UCSD-AML1 (cell line): ENCODE results near the gene GSTM4.
"Not testable (repeated sequence)": the region's sequence is repeated elsewhere in the genome, so short reads cannot be mapped to it uniquely, and the experiment has no call there.

Experiments used
- DNase-seq: peaks from one replicate; lab custom pipeline; 2025; ENCODE audit not compliant: unreplicated experiment; lab: John Stamatoyannopoulos, UW

GSTM4 gene

DNA sequence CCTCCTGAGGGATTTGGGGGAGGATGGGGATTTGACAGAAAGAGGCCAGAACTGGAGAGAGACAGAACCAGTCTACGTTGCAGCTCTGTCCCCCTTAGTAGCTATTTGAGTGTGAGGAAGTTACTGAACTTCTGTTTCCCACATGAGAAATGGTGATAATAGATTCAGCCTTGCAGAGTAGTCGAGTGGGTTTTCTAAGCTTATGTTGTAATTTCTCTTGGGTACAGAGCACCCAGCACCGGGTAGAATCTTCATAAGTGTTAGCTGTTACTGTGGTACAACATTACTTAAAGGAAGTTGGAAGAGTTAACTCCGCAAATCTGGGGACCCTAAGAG lies 4.8 kb downstream of the GSTM4 start:
- not testable (repeated sequence) for DNase-seq

DNA sequence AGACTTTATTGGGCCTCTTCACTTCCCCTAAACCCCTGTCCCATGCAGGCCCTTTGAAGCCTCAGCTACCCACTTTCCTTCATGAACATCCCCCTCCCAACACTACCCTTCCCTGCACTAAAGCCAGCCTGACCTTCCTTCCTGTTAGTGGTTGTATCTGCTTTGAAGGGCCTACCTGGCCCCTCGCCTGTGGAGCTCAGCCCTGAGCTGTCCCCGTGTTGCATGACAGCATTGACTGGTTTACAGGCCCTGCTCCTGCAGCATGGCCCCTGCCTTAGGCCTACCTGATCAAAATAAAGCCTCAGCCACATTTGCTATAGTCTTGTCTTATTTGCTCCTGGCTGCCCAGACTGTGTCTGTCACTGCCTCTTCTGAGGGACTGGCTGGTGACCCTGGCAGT lies 5.5 kb downstream of the GSTM4 start:
- no peak for DNase-seq

DNA sequence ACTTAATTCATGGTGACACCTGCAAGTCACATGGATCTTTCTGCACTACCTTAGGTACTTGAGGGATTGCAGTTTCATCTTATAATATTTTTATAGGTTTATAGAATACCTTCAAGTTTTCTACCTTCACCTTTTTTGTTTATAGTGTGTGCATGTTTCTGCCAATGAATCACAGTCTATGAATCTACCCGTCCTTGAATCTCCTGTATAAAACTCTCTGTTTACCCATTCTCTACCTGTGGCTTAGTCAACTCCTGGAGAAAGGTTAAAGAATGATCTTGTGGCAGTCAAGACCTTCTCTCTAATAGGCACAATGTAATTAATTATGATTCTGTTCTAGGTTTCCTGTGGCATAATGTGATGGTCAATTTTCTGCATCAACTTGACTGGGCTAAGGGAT lies 8.8 kb downstream of the GSTM4 start:
- DNase-seq: no peak

GRCh38 chr1:109667452-109668122 lies 11.7 kb downstream of the GSTM4 start, which contains the start of gene GSTM2:
GSTM2 (plus strand) TSS chr1:109668057; CDS start chr1:109668116, 59 bp downstream.
- no peak for DNase-seq

DNA sequence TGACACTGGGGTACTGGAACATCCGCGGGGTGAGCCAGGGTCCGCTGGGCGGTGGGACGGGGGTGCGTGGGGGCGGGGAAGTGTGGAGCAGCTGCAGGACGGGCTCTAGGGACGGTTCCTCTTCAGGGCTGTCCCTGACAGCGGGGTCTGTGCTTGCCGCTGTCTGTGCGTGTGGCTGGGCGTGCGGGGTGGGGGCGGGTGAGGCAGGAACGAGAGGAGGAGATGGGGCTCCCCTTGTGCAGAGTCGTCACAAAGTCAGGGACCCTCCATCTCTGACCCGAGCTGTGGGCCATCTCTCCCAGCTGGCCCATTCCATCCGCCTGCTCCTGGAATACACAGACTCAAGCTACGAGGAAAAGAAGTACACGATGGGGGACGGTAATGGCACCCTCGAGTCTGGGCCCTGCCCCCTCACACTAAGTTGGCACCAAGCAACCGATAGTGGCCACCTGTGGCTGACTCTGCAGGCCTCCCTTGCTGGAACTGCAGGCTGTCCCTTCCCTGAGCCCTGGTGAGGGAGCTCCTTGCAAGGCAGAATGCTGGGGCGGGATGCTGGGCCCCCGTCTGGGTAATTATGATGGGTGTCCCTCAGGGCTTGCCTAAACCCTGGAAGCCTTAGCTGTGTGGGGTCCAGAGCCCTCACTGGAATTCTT lies 12.3 kb downstream of the GSTM4 start:
- DNase-seq: no peak

DNA sequence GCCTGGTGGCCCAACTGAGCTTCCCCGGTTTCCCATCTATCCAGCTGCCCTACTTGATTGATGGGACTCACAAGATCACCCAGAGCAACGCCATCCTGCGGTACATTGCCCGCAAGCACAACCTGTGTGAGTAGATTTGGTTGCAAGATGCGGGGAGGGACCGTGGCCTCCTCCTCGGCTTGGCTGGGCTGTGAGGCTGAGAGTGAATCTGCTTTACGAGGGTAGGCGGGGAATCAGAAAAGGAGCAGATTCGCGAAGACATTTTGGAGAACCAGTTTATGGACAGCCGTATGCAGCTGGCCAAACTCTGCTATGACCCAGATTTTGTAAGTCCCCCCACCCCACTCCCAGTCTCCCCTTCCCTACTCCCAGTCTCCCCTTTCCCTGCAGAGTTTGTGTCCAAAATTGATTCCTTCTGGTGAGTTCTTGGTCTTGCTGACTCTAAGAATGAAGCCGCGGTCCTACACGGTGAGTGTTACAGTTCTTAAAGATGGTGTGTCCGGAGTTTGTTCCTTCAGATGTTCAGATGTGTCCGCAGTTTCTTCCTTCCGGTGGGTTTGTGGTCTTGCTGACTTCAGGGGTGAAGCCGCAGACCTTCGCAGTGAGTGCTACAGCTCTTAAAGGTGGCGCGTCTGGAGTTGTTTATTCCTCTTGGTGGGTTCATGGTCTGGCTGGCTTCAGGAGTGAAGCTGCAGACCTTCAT lies 13.5 kb downstream of the GSTM4 start:
- peak; percentile 70 for DNase-seq

- not testable (repeated sequence) for DNase-seq
Measured at GRCh38 chr1:109669949-109670302, 14.0 kb downstream of the GSTM4 start.

GRCh38 chr1:109671067-109671466 lies 15.2 kb downstream of the GSTM4 start:
- no peak for DNase-seq

DNA sequence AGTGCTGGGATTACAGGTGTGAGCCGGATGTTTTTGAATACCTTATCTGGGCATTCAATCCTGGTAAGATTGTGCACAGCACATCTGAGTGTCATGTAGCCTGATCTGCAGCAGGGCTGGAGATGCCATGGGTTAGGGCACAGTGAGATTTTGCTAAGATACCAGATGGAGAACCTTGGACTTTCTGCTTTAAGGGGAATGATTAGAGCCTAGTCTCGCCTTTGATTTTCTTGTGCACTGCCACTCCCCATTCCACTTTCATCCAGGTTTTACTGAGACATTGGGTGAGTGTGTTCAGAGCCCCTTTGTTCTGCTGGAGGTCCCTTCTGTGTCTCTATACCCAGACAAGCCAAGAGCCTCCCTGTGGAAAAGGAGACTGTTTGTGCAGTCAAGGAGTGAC lies 18.0 kb downstream of the GSTM4 start:
- DNase-seq: not testable (repeated sequence)

DNA sequence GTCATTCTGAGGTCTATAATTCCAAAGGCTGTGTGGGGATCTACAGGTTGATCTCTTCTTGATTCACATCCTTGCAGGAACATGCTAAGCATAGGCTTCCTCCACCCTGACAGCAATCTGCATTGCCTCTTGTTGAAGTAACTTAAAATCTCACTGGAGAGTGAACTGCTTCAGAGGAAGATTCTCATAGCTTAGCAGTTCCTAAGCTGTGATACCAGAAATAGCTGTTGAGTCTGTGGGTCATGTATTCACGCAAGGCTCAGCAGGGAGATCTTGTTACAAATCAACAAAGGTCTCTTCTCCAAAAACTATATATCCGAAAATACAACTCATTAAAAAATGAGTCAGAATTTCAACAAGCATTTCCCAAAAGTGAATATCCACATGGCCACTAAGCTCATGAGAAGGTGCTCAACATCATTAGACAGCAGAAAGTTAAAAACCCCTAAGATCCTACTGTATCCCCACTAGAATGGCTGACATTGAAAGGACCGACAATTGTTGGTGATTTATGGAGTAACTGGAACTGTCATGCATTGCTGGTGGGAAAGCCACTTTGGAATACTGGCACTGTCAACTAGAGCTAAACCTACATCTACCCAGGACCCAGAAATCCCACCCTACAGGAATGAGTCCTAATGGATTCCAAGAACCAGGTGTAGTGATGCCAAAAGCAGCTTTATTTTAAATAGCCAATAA lies 20.9 kb downstream of the GSTM4 start:
- DNase-seq: not testable (repeated sequence)

DNA sequence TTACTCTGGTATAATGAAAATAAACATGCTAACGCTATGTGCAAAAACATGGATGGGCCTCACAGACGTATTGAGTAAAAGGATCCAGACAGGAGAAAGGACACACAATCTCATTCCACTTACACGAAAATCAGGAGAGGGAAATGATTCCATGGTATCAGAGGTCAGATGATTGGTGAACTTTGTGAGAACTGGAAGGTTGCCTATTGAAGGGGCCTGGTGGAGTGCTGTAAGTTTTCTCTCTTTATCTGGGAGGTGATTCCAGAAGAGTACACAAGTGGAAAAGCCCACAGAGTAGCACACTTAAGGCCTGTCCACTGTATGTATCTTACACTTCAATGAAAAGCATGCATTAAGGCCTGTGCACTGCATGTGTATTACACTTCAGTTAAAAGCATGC lies 21.6 kb downstream of the GSTM4 start:
- DNase-seq: no peak

- DNase-seq: not testable (repeated sequence)
Measured at GRCh38 chr1:109678637-109679036, 22.7 kb downstream of the GSTM4 start.

- not testable (repeated sequence) for DNase-seq
Measured at GRCh38 chr1:109684777-109685176, 28.9 kb downstream of the GSTM4 start.

GRCh38 chr1:109685399-109685798 lies 29.5 kb downstream of the GSTM4 start:
- not testable (repeated sequence) for DNase-seq

DNA sequence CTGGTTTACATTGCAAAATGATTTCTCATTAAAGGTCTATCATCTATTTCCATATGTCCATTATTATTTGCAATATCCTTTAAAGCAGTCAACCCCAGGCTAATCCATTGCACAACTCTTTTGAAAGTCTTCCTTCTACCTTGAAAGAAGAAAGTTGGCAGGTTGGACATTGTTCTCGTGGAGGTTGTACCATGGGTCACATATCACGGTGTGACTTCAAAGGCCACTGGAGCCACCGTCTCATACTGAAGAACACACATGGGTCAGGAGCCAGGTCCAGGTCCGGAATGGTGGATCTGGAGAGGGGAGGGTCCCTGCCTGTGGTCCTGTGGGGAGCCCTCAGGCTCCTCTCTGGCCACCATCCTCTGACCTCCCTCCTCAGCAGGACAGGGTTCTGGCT lies 30.0 kb downstream of the GSTM4 start:
- DNase-seq: not testable (repeated sequence)

GRCh38 chr1:109687109-109687508 lies 31.2 kb downstream of the GSTM4 start:
- DNase-seq: not testable (repeated sequence)

DNA sequence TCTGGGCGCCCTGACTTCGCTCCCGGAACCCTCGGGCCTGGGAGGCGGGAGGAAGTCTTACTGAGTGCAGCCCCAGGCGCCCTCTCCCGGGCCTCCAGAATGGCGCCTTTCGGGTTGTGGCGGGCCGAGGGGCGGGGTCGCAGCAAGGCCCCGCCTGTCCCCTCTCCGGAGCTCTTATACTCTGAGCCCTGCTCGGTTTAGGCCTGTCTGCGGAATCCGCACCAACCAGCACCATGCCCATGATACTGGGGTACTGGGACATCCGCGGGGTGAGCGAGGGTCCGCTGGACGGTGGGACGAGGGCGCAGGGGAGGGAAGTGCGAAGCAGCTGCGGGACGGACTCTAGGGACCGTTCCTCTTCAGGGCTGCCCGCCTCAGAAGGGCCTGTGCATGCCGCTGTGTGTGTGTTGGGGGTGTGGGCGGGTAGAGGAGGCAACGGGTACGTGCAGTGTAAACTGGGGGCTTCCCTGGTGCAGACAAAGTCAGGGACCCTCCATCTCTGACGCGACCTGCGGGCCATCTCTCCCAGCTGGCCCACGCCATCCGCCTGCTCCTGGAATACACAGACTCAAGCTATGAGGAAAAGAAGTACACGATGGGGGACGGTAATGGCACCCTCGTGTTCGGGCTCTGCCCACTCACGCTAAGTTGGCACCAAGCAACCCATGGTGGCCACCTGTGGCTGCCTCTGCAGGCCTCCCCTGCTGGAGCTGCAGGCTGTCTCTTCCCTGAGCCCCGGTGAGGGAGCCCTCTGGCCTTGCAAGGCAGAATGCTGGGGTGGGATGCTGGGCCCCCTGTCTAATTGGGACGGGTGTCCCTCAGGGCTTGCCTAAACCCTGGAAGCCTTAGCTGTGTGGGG lies 32.0 kb downstream of the GSTM4 start, which contains the start of gene GSTM1:
TSS of gene GSTM1 (plus strand) at position 177 of the 859 bp plus-strand sequence. CDS start at position 234, 57 bp downstream.
- peak; percentile 90 for DNase-seq

GRCh38 chr1:109689844-109690405 lies 34.0 kb downstream of the GSTM4 start:
- DNase-seq: no peak

DNA sequence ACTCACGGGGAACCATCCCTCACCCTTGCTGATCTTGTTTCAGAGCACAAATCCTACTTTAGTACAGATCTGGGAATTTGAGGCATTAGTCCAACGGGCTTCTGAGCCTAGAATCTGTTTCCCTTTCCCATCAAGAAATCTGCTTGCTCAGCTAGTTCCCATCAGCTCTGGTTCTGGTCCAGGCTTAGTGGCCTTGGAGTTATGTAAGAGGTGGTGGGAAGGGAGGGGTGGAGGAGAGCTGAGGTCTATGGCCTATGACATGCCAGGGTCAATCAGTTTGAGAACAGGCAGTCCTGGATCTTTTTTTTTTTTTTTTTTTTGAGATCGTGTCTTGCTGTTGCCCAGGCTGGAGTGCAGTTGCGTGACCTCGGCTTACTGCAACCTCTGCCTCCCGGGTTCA lies 35.9 kb downstream of the GSTM4 start:
- DNase-seq: no peak

GRCh38 chr1:109694400-109694799 lies 38.5 kb downstream of the GSTM4 start:
- DNase-seq: not testable (repeated sequence)
